GM19438 (cell line): Measurements from ENCODE around the gene CD200.

ENCODE experiments used
- ATAC-seq: cut with Tn5 transposase; IDR thresholded peaks from one replicate; pipeline ENCODE4 v1.9.1; 2021; ENCODE audit warnings: low read depth; ENCODE audit not compliant: unreplicated experiment

The CD200 gene, protein sequence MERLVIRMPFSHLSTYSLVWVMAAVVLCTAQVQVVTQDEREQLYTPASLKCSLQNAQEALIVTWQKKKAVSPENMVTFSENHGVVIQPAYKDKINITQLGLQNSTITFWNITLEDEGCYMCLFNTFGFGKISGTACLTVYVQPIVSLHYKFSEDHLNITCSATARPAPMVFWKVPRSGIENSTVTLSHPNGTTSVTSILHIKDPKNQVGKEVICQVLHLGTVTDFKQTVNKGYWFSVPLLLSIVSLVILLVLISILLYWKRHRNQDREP

DNA sequence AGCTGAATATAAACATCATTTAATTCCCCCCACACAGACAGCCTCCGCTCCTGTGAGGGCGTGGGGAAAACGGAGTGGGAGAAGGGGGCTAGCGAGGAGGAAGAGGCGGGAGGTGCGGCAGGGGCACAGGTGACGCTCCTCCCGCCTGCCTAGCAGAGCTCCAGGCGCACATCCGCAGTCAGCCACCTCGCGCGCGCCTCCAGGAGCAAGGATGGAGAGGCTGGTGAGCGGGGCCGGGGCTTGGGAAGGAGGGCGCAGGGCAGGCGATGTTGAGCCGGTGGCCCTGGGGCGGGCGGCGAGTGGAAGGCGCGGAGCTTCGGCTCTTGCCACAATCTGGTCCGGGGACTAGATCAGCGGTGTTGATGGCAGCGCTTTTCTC lies at the start of gene CD200:
Gene CD200, plus strand, starts transcription at position 155 of the 379 bp plus-strand sequence. Its CDS starts 57 bp downstream, at position 212.
- ATAC-seq: peak; percentile 67

DNA sequence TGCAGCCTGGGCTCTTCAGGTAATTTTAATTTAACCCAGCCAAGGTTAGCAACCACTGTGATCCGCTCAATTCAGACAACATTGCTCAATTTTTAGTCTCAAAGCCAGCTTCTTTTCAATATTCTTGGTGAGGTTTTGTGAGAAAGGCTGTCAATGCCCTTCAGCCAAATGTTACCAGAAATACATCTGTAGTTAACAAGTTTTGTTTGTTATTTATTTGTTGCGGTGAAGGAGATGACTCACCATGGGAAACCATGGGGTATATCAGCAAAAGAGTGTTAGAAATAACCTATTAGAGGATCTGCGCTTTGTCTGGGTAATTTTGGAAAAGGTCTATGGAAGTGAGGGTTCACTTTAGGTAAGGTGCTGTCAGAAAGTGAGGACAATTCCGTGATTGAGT lies 43.9 kb upstream of the CD200 start:
- ATAC-seq: no peak

DNA sequence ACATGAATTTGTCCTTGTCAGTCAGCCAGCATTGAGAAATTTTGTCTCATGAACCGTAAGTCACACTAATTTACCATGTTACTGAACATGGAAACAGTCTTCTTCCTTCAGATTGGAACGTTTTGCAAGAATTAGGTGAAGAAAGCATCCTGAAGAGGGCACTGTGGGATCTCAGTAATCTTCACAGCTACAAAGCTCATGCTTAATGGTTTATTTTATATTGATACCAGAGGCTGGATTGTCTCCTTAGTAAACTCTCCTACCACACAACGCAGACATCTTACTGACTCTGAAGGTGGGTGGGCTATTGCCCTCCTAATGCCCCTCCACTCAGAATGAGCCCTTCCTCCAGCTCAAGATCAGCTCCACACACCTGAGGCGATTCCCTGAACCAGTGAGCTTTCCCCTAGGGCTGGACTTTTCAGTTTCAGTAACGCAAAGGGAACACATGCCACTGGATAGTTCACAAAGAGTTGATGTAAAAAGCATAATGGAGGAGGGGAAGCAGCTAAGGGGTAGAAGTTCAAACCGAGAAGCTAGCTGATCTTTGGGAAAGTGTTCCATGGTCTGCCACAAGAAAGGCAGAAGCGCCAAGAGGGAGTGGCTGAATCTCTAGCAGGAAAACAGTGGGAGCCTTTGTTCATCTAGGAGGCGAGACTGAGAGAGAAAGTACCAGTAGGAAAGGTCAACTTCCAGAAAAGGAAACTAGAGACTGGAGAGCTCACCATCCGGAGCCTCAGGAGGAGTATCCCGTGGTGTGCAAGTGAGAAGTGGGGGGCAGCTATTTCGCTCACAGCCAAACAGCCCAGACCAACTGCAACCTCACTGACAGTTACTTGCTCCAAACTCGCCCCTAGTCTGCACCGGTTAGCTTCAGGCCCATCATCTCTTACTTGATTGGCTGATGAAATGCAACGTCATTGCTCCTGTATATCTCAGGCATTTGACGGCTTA lies 39.3 kb upstream of the CD200 start, which contains the start of gene SLC9C1:
Gene SLC9C1, minus strand, starts transcription at position 849 of the 954 bp plus-strand sequence. CDS start 7,425 bp downstream, outside the sequence.
- ATAC-seq: peak; percentile 68

DNA sequence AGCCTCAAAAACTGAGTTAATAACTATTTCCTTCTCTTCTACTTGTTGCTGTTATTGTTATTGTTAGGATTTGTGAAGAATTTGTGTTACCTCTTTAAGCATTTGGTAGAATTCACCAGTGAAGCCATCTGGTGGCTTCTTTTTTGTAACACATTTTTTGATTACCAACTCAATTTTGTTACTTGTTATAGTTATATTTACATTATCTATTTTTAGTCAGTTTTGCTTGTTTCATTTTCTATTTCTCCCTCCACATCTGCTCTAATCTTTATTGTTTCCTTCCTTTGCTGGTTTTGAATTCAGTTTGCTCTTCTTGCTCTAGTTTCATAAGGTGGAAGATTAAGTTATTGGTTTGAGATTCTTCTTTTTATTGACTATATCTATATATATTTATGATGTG lies 35.2 kb upstream of the CD200 start:
- ATAC-seq: no peak

DNA sequence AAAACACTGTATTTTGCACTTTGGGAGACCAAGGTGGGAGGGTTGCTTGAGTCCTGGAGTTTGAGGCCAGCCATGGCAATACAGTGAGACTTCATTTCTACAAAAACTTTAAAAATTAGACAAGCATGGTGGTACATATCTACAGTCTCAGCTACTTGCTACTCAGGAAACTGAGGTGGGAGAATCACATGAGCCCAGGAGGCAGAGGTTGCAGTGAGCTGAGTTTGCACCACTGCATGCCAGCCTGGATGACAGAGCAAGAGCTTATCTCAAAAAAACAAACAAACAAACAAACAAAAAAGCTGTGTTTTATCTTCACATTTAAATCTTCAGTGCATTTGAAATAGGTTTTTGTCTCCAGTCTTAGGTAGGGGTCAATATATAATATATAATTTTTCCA lies 34.2 kb upstream of the CD200 start:
- ATAC-seq: no peak

DNA sequence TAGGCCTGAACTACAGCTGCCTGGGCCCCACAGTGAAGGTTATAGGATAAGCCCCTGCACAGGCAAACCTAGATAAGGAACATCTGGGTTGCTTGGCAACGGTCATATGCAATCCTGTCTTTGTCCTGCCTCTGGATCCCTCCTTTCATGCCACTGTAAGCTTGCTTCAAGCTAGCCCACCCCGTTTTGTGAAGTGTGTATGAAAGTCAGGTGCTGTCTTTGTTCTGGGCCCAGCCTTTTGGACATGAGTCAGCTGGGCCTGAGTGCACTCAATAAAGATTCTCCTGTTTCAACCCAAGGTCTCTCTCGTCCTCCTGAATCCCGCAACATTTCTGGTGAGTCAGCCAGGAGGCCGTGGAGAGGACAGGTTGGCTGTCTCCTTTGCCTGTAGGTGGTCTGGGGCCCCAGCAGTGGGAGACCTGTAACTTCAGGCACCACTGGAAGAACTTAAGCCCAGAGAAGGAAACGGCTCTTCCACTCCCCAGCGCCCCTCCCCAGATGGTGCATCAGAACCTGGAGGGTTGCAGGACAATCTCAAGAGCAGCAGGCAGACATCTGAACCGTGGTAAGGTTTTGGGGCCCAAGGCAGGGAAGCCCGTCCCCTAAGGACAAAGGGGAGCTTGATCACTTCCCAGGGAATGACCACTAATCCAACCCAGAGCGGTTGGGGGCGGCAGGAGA lies 30.7 kb upstream of the CD200 start:
- no peak for ATAC-seq

DNA sequence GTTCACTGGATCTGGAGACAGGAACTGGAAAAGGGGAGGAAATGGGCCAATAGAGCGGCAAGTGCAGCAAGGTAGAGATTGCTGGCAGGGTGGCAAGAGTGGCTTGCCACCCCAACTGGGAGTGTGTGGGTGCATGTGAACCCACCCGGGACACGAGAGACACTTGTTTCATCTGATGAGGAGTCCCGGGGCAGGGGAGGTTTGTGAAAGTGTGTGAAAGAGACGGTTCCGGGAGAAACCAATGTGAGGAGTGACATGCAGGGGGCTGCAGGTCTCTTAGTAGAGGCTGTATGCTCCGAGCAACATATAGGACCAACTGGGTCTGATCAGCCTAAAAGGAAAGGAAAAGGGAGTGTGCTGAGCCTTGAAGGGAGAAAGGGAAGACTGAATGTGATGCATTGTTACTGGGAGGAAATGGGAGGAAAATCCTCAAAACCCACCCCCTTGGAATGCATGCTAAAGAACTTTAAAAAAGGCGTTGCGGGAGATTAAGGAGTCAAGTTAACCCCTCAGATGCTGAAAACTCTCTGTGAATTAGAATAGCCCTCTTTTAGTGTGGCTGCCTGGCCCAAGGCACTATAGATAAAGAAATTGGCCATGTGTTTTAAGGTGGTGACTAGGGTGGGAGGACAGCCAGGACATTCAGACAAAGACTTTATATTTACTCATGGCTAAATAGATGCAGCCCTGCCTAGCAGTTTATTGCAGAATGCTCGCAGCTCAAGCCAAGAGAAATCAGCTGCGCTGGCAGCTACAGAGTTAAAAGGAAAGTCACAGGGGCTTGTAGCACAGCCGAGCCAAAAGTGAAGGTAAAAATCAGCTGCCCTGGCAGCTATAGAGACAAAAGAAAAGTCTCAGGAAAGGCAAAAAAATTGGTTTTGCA lies 29.8 kb upstream of the CD200 start:
- no peak for ATAC-seq

DNA sequence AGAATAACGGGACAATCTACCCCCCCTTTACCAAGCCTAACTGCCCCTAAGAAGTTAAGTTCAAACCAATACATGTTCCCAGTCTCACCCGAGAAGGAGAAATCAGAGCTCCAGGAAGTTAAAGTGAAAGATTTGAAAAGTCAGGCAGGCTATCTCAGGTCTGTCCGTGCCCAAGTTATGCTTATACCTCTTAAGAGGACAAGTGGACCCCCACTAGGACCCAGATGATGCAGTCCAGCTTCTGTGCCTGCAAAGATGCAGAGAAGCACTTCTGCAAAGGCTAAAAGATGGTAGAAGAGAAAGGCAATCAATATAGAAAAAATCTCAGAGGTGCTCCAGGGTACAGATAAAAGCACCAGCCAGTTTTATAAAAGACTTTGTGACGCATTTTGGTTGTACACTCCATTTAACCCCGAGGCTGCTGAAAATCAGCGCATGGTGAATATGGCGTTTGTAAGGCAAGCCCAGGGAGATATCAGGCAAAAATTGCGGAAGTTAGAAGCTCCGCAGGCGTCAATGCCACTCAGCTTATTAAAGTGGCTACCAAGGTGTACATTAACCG lies 29.1 kb upstream of the CD200 start:
- no peak for ATAC-seq

DNA sequence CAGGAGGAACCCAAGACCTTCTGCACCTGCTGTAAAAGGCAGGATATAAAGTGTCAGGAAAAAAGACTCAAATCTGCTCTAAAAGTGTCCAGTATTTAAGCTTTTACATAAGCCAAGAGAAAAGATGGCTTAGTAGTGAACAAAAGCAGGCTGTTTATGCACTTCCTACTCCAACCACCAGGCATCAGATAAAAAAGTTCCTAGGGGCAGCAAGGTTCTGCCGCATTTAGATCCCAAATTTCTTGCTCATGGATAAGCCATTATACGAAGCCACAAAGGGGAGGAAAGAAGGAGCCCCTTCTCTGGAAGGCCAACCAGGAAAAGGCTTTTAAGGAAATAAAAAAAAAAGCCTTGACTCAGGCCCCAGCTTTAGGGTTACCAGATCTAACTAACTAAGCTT lies 28.3 kb upstream of the CD200 start:
- ATAC-seq: no peak

DNA sequence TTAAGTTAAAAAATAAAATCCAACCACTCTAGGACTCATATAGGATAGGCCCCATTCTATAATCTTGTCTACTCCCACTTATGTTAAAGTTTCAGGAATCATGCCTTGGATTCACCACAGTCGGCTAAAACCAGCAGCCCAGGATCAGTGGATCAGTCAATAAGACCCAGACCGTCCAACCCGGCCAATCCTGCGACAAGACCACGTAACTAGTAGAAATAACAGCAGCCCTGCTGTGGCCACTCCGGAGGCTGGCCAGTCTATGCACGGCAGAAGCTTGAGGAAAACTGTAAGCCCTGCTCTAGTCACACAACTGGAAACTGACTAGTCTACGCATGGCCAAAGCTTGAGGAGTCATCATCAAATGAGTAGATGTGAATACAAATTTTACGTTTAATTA lies 26.1 kb upstream of the CD200 start:
- ATAC-seq: no peak

DNA sequence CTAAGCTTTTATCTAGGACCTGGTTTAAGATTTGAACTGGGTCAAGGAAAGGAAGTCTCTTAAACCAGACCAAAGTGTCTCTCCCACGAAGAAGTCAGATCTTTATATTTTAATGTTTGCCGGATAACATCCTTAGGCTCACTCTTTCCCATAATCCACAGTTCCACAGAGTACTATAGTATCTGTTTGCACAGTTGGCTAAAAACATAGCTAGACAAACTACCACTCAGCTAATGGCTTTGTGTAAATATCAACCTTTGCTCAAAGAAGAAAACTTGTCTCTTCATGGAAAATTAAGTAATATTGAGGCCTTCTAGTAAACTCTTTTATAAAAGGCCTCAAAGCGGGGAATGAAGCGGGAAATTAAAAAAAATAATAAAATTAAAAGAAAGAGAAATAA lies 25.4 kb upstream of the CD200 start:
- ATAC-seq: no peak

DNA sequence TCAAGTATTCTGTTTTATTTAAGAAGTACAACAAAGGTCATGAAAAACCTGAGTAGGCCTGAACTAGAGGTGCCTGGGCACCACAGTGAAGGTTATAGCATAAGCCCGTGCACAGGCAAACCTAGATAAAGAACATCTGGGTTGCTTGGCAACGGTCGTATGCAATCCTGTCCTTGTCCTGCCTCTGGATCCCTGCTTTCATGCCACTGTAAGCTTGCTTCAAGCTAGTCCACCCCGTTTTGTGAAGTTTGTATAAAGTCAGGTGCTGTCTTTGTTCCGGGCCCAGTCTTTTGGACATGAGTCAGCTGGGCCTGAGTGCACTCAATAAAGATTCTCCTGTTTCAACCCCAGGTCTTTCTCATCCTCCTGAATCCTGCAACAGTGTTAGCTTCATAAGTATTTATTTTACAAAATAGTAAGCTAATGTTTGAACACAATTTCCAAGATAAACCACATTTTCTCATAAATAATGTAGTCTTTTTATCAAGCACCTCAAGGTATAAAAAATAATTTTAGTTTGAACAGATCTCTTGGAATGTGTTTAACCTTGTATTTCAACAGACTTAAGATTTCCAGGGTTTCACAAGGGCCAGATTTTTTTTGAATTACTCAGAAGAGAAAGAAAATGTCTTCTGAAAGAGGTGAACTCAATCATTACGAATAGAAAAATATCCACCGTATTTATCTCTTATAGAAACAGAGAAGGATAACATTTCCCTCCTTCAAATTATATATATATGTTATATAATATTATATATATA lies 24.6 kb upstream of the CD200 start:
- ATAC-seq: no peak

DNA sequence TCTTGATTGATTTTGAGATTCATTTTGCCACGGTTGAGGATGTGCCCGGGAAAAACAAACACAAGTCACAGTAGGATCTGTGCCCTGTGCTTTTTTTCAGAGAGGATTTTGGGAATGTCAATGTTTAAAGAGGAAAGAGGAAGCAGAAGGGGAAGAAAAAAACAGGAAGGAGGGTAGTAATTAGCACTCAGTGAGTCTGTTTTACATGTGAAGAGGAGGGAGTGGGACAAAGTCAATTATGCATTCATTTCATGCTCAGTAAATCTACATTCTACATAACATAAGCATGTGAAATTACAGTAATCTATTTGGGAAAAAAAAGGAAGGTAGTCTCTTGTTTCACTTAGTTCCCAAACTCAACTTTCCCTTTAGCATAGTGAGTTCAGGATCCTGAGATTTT lies 18.3 kb upstream of the CD200 start:
- ATAC-seq: no peak

DNA sequence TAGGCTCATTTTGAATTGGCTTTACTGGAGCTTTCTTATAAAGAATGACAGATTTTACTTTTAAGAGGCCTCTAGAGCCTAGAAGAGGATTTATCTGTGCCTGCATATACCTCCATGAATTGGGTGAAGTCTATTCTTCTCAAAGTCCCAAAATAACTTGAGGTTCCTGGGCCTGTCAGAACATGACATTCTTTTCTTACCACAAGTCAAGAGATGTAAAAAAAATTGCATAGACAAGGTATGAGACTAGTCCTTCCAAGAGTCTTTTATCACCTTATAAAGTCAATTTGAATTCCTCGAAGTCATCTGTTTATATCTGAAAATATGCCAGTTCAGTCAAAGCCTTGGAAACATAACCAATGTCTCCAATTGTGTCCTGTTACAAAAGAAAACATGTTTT lies 17.2 kb upstream of the CD200 start:
- no peak for ATAC-seq

DNA sequence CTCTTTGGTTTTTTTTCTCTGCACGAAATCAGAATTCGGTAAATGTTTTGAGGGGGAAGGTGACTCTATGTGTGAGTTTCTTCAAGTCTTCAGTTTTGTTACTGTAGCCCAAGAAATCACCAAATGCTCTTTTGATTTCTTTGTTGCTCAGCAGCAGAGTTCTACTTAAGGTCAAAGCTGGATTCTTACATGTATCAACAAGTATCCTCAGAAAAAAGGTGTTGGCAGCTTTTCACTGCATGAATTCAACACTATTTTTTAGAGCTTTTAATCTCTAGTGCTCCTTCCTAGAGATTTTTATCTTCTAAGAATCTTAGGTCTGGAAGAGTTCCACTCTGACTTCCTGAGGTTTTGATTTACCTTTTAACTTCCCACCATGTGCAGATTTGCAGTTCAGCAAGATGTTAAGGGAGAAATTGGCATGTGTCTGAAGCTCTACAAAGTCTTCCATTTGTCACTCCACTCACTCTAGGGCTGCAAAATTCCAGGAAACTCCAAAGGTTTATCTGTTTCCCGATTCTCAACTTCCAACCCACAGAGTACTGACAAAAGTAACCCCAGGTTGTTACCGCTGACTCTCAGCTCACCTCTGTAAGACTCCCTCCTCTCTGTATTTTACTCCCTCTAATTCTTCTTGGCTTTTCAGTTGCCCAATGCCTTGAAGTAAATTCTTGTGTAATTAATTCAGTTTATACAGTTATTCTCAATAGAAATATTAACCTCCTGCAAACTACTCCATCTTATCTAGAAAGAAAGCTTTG lies 13.3 kb upstream of the CD200 start:
- no peak for ATAC-seq

DNA sequence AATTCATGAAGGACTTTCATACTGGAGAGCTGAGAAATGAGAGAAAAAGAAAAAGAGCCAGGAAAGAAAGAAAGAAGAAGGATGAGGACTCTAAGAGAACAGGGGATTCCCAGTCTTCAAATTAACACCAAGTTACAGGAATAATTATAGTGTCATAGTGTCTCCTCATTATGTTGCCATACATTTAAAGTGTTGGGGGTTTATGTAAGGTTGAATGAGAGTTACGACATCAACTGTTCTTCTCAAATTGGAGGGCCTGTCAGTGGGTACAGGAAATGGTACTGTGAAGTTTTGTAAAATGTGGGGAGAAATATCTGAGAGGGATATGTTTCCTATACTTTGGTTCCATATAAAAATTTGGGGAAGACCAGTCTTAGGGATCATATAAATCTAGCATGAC lies 12.3 kb upstream of the CD200 start:
- no peak for ATAC-seq

DNA sequence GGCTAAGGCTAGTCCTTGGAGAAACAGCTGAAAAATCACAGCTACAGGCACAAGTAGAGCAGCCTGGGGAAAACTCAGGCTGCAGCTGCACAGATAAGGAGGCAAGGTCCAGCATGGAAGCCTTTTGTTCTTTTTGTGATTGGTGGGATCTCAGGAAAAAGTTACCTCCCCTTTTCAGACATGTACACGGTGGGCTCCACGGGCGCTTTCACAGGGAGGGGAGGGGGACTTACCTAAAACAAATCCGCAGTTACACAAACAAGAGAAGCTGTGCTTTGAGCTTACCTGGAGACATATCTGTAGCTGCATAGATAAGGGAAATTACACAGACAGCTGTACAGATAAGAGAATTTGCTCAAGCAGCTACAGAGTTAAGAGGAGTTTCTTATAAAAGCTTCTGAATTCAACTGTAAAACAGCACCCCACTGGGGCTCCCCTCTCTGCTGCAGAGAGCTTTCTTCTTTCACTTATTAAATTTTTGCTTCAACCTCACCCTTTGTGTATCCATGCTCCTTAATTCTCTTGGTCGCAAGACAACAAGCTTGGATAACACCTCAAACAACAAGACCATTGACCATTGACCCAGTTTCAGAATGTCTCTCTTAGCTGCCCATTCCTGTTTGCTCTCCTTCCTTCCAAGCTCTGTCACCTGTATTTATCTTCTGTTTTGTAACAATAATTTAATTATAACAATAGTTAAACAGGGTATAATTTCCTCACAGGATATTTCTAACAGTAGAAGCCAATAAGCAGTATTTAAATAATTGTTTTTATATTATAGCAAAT lies 10.9 kb upstream of the CD200 start:
- ATAC-seq: no peak
